Neuronal stem cell (in vitro differentiated cells): ENCODE measurements around the gene MCCC1.

Source experiments
- DNase-seq: peaks from one replicate; pipeline ENCODE4 v3.0.0-alpha.2; 2013; ENCODE audit warnings: low spot score
- H2AFZ ChIP-seq: one replicate; pipeline ENCODE4 v1.6.1; 2013; ENCODE audit warnings: mild to moderate bottlenecking, low read length, inconsistent platforms
- H2AK5ac ChIP-seq: 2 replicates; pipeline ENCODE4 v1.6.1; 2013; ENCODE audit warnings: low read depth, mild to moderate bottlenecking, inconsistent platforms, low read length, moderate library complexity, mixed read lengths
- H2BK120ac ChIP-seq: 2 replicates; pipeline ENCODE4 v1.6.1; 2013; ENCODE audit warnings: low read depth, mild to moderate bottlenecking, inconsistent platforms, low read length, moderate library complexity, mixed read lengths
- H2BK12ac ChIP-seq: one replicate; pipeline ENCODE4 v1.6.1; 2013; ENCODE audit warnings: low read length, inconsistent platforms
- H2BK15ac ChIP-seq: 2 replicates; pipeline ENCODE4 v1.6.1; 2013; ENCODE audit warnings: mild to moderate bottlenecking, low read length, inconsistent platforms, mixed read lengths
- H2BK5ac ChIP-seq: one replicate; pipeline ENCODE4 v1.6.1; 2013; ENCODE audit warnings: inconsistent platforms, mild to moderate bottlenecking, low read length, moderate library complexity
- H3K14ac ChIP-seq: one replicate; pipeline ENCODE4 v1.6.1; 2013; ENCODE audit warnings: low read length, inconsistent platforms
- H3K18ac ChIP-seq: 2 replicates; pipeline ENCODE4 v1.6.1; 2013; ENCODE audit warnings: low read length, inconsistent platforms
- H3K23ac ChIP-seq: 2 replicates; pipeline ENCODE4 v1.6.1; 2013; ENCODE audit warnings: low read depth, mild to moderate bottlenecking, mixed read lengths, low read length, inconsistent platforms; ENCODE audit not compliant: poor library complexity
- H3K27ac ChIP-seq: replicated peaks from 3 replicates; pipeline ENCODE4 v1.5.1; 2013; ENCODE audit warnings: low read length, inconsistent platforms
- H3K27me3 ChIP-seq, 3 experiments: 2 replicates each; pipeline ENCODE4 v1.6.1; 2013; ENCODE audit warnings: low read length in 3 of 3, mild to moderate bottlenecking in 2 of 3, inconsistent platforms in 1 of 3, low read depth in 1 of 3, mixed read lengths in 1 of 3, moderate library complexity in 1 of 3; ENCODE audit not compliant: control insufficient read depth in 3 of 3, insufficient read depth in 3 of 3
- H3K36me3 ChIP-seq, 2 donors: replicated peaks in 1 of 2; 2 replicates each; pipeline ENCODE4 v1.6.1; 2013; ENCODE audit warnings: low read length in 2 of 2; ENCODE audit not compliant: control insufficient read depth in 2 of 2, insufficient read depth in 2 of 2
- H3K4ac ChIP-seq: 2 replicates; pipeline ENCODE4 v1.6.1; 2013; ENCODE audit warnings: inconsistent platforms, mild to moderate bottlenecking, low read length, moderate library complexity
- H3K4me1 ChIP-seq, 2 donors: 1 replicate in 1 of 2; 2 replicates in 1 of 2; pipeline ENCODE4 v1.6.1; 2013; ENCODE audit warnings: low read length in 2 of 2, low read depth in 1 of 2; ENCODE audit not compliant: control insufficient read depth in 2 of 2, insufficient read depth in 1 of 2
- H3K4me2 ChIP-seq: one replicate; pipeline ENCODE4 v1.6.1; 2013; ENCODE audit warnings: mild to moderate bottlenecking, low read length, inconsistent platforms; ENCODE audit not compliant: insufficient read depth, poor library complexity, severe bottlenecking
- H3K4me3 ChIP-seq, 2 donors: 2 replicates each; pipeline ENCODE4 v1.5.1; 2013; ENCODE audit warnings: low read length in 2 of 2, mild to moderate bottlenecking in 2 of 2, inconsistent platforms in 1 of 2, moderate library complexity in 1 of 2
- H3K79me1 ChIP-seq: one replicate; pipeline ENCODE4 v1.6.1; 2013; ENCODE audit warnings: low read depth, mild to moderate bottlenecking, inconsistent platforms, low read length, moderate library complexity
- H3K9ac ChIP-seq: one replicate; pipeline ENCODE4 v1.6.1; 2013; ENCODE audit warnings: mild to moderate bottlenecking, low read depth, low read length, inconsistent platforms; ENCODE audit not compliant: poor library complexity
- H3K9me3 ChIP-seq, 2 donors: replicated peaks in 1 of 2; 2 replicates each; pipeline versions ENCODE3 to v1.6.1; 2013; ENCODE audit warnings: low read length in 2 of 2, mild to moderate bottlenecking in 2 of 2, inconsistent platforms in 1 of 2, low read depth in 1 of 2, mixed read lengths in 1 of 2, moderate library complexity in 1 of 2; ENCODE audit not compliant: control insufficient read depth in 2 of 2, insufficient read depth in 1 of 2
- H4K8ac ChIP-seq: one replicate; pipeline ENCODE4 v1.6.1; 2013; ENCODE audit warnings: low read depth, mild to moderate bottlenecking, inconsistent platforms, low read length, moderate library complexity
- H4K91ac ChIP-seq: one replicate; pipeline ENCODE4 v1.6.1; 2013; ENCODE audit warnings: low read length, low read depth, mild to moderate bottlenecking, inconsistent platforms; ENCODE audit not compliant: poor library complexity
- WGBS, 2 donors: extraction: QIAGEN DNeasy Blood & Tissue Kit; methylation state at CpG; one replicate each; pipeline ENCODE4 v1.1.7; 2013; ENCODE audit warnings: missing lambda C conversion rate in 2 of 2, mixed read lengths in 1 of 2; ENCODE audit not compliant: insufficient read length in 2 of 2, insufficient replicate concordance in 1 of 2; ENCODE audit errors: extremely low coverage in 2 of 2; 5-methylcytosine and 5-hydroxymethylcytosine counted together

MCCC1 gene

DNA sequence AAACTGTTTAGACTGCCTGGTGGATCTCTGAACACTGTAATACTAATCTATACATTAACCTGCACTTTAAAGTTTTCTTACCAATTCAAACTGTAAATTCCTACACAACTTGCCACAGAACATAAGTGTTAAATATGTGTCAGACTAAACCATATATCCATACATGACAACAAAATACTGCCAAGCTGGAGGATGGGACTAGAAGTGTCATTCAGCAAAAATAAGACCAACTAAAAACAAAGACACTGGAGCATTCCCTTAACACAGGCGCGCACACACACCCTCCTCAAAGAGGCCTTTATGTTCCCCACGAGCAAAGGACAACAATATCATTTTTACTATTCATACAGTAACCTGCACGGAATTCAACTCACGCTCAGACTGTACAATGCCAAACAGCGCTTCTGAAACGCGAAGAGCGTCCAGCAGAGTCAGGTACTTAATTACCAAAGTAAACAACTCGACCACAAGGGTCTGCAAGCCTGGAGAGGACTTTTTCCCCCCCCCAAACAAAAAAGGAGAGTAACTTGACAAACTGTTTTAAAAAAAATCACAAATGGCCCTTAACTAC lies 120.1 kb downstream of the MCCC1 start:
- peak overlapping the region; percentile 83 to 95 for H3K4me3 ChIP-seq
- whole genome bisulfite sequencing, 2 donors: no CpG with 5 or more reads among the region's 10 CpGs
- H3K4me2 ChIP-seq: peak overlapping the region; percentile 60
- no peak overlapping the region for H2AK5ac ChIP-seq
- H4K8ac ChIP-seq: no peak overlapping the region
- DNase-seq: no peak
- H3K27me3 ChIP-seq: no peaks in the 10 kb centered on the region
- H3K18ac ChIP-seq: no peak overlapping the region
- H2BK15ac ChIP-seq: no peak overlapping the region
- peak overlapping the region; percentile 93 for H2AFZ ChIP-seq
- H2BK120ac ChIP-seq: no peak overlapping the region
- peaks cover 2% of the 10 kb centered on the region for H3K79me1 ChIP-seq
- H3K4ac ChIP-seq: no peak overlapping the region
- peaks cover 4 to 5% of the 10 kb centered on the region in 2 donors for H3K4me1 ChIP-seq
- no peaks in the 10 kb centered on the region for H3K36me3 ChIP-seq
- H4K91ac ChIP-seq: no peak overlapping the region
- H3K27ac ChIP-seq: no peak overlapping the region
- H3K14ac ChIP-seq: no peak overlapping the region
- H3K9ac ChIP-seq: no peak overlapping the region
- H3K23ac ChIP-seq: no peak overlapping the region
- H3K9me3 ChIP-seq: no peaks in the 10 kb centered on the region
- no peak overlapping the region for H2BK12ac ChIP-seq
- H2BK5ac ChIP-seq: no peak overlapping the region

DNA sequence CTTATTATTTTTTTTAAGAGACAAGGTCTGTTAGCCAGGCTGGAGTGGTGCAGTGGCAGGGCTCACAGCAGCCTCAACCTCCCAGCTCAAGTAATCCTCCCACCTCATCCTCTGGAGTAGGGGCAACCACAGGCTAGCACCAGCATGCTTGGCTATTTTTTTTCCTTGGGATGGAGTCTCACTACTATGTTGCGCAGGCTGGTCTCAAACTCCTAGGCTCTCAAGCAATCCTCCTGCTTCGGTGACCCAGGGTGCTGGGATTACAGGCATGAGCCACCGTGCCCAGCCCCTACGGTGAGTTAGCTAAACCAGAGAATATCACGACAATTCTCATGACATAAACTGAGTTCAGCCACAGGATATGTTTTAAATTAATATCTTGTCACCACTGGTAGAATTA lies 120.9 kb downstream of the MCCC1 start:
- H3K9me3 ChIP-seq: no peaks in the 10 kb centered on the region
- no peak overlapping the region for H2AK5ac ChIP-seq
- no peak overlapping the region for H3K4me2 ChIP-seq
- no peak overlapping the region for H3K4ac ChIP-seq
- no peak overlapping the region for H2AFZ ChIP-seq
- no peak for DNase-seq
- WGBS, 2 donors: no CpG with 5 or more reads among the region's 5 CpGs
- no peaks in the 10 kb centered on the region for H3K27me3 ChIP-seq
- H3K18ac ChIP-seq: no peak overlapping the region
- H2BK120ac ChIP-seq: no peak overlapping the region
- H2BK5ac ChIP-seq: no peak overlapping the region
- H4K91ac ChIP-seq: no peak overlapping the region
- no peak overlapping the region for H2BK12ac ChIP-seq
- peaks cover 2% of the 10 kb centered on the region for H3K79me1 ChIP-seq
- peak overlapping the region in 1 of 2 donors; percentile 83 for H3K4me3 ChIP-seq
- H3K27ac ChIP-seq: no peak overlapping the region
- H3K36me3 ChIP-seq: no peaks in the 10 kb centered on the region
- H2BK15ac ChIP-seq: no peak overlapping the region
- peaks cover 4 to 5% of the 10 kb centered on the region in 2 donors for H3K4me1 ChIP-seq
- no peak overlapping the region for H4K8ac ChIP-seq
- no peak overlapping the region for H3K14ac ChIP-seq
- H3K23ac ChIP-seq: no peak overlapping the region
- H3K9ac ChIP-seq: no peak overlapping the region

DNA sequence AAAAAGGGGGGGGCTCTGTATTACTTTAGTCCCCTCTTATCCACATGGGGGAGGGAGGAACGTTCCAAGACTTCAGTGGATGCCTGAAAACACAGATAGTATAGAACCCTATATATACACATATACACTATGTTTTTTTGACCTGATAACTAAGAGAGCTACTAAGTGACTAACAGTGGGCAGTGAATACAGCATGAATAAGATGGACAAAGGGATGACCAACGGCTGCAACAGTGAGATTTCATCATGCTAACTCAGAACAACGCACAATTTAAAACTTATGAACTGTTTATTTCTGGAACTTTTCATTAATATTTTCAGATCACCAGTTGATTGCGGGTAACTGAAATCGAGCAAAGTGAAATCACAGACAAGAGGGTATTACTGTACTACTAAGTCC lies 126.2 kb downstream of the MCCC1 start:
- no peak for DNase-seq
- Histone ChIP-seq H2AK5ac (no peak overlapping the region), H3K23ac (no peak overlapping the region), H3K4ac (no peak overlapping the region), H3K36me3 (peaks cover 0 to 3% of the 10 kb centered on the region in 2 donors), H2BK120ac (no peak overlapping the region), H3K9me3 (no peaks in the 10 kb centered on the region), H3K18ac (no peak overlapping the region), H4K8ac (no peak overlapping the region), H3K14ac (no peak overlapping the region), H2AFZ (no peak overlapping the region), H3K79me1 (no peaks in the 10 kb centered on the region), H2BK12ac (no peak overlapping the region), H2BK15ac (no peak overlapping the region), H3K9ac (no peak overlapping the region), H2BK5ac (no peak overlapping the region), H3K27ac (no peak overlapping the region), H4K91ac (no peak overlapping the region), H3K4me1 (no peaks in the 10 kb centered on the region), H3K27me3 (no peaks in the 10 kb centered on the region), H3K4me3 (no peak overlapping the region), H3K4me2 (no peak overlapping the region)
- WGBS, 2 donors: no CpG with 5 or more reads among the region's 5 CpGs

DNA sequence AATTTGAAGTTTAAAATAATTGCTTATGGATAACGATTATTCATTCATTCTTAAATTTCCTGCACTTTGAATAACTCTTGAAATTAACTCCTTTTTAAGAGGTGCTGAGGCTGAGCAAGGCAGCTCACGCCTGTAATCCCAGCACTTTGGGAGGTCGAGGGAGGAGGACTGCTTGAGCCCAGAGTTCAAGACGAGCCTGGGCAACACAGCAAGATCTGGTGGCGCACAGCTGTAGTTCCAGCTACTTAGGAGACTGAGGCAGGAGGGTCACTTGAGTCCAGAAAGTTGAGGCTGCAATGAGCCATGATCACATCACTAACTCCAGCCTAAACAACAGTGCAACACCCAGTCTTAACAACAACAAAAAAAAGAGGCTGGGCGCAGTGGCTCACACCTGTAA lies 126.9 kb downstream of the MCCC1 start:
- no peak for DNase-seq
- Histone ChIP-seq H2BK120ac (no peak overlapping the region), H3K36me3 (peaks cover 0 to 3% of the 10 kb centered on the region in 2 donors), H3K9me3 (no peaks in the 10 kb centered on the region), H3K18ac (no peak overlapping the region), H3K9ac (no peak overlapping the region), H3K79me1 (no peaks in the 10 kb centered on the region), H2BK15ac (no peak overlapping the region), H4K91ac (no peak overlapping the region), H3K4me3 (no peak overlapping the region), H2BK12ac (no peak overlapping the region), H2BK5ac (no peak overlapping the region), H3K27ac (no peak overlapping the region), H3K23ac (no peak overlapping the region), H2AFZ (no peak overlapping the region), H3K27me3 (no peaks in the 10 kb centered on the region), H3K4ac (no peak overlapping the region), H3K4me2 (no peak overlapping the region), H4K8ac (no peak overlapping the region), H3K14ac (no peak overlapping the region), H3K4me1 (no peaks in the 10 kb centered on the region), H2AK5ac (no peak overlapping the region)
- no CpG with 5 or more reads among the region's 6 CpGs for WGBS, 2 donors
